KOPT-K1 (cell line): ENCODE results near the gene SYNE1.

Experiments used
- H3K27ac ChIP-seq: fragments of 200-600 bp; sonication (generic); 2 replicates; pipeline ENCODE4 v1.5.1; 2016; ENCODE audit warnings: antibody characterized with exemption, mild to moderate bottlenecking, low read depth, low read length; ENCODE audit not compliant: poor library complexity, severe bottlenecking
- H3K36me3 ChIP-seq: fragments of 200-600 bp; sonication (generic); 2 replicates; pipeline ENCODE4 v1.5.1; 2017; ENCODE audit warnings: antibody characterized with exemption, mild to moderate bottlenecking, low read length, moderate library complexity; ENCODE audit not compliant: insufficient read depth
- H3K9me3 ChIP-seq: fragments of 200-600 bp; sonication (generic); 2 replicates; pipeline ENCODE4 v1.5.1; 2017; ENCODE audit warnings: antibody characterized with exemption, low read length, mild to moderate bottlenecking; ENCODE audit not compliant: insufficient read depth, poor library complexity, severe bottlenecking

SYNE1 gene

DNA sequence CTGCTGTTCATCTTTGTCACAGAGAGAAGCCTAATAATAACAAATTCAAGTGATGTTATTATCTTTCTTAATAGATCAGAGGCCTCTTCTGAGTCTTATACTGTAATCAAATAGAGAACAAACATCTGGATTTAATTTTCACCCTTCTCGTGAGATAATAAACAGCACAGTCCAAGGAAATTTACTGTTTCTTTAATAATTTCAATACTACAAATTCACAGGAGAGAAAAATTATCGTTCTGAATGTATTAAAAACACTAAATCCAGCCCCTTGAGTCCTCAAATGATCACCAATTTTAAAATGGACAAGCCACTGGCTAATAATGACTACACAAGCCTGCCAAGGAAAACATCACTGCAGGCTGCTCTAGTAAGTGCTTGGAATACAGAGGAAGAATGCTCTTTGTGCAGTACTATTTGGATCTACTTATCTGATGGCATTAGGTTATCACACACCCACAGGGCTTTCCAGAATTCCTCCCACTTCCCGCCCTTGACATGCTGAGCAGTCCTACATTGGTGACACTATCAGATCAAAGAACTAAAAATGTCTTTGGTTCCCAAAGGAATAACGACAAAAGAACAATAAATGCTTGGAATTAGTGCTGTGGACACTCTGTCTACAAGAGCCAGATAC is 38.1 kb downstream of the SYNE1 start:
- no peaks in the 10 kb centered on the region for H3K9me3 ChIP-seq
- H3K27ac ChIP-seq, result no peak overlapping the region

DNA sequence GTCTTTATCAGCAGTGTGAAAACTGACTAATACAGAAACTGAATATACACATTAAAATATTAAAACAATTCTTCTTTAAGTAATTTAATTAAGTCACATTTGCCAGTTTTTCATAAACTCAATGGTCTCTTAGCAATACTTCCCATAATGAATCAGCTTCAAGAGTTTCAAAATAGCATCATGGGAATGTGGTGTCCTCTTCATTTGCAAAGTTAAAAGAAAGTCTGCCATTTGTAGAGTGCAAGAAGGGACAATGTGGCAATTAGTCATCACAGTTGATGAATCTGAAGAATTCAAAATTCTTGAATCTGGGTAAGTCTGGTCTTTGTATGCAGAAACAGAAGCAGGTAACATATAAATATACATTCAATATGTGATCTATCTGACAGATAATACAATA is 38.7 kb downstream of the SYNE1 start:
- H3K36me3 ChIP-seq, result no peaks in the 10 kb centered on the region
- no peaks in the 10 kb centered on the region for H3K9me3 ChIP-seq
- H3K27ac ChIP-seq, result no peak overlapping the region

More for the DNA sequence above, 38.1 kb downstream of the SYNE1 start:
- H3K36me3 ChIP-seq, result no peaks in the 10 kb centered on the region

DNA sequence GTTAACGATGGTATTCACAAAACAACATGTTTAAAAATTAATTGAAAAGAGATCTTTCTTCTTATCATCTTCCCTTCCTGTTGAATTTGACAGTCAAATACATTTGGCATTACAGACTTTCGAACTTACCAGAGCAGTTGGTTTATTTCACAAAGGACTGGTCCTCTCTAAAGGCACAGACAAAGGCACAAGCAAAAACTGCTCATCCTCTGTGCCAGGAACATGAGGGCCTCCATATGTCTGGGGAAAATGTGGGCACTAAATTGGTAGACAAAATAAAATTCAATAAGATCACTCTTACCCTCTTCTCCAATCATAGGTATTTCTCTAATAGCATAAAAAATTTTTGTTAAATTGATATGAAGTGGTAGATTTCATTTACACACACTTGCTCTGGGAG is 40.4 kb downstream of the SYNE1 start:
- no peak overlapping the region for H3K27ac ChIP-seq
- no peaks in the 10 kb centered on the region for H3K36me3 ChIP-seq
- no peaks in the 10 kb centered on the region for H3K9me3 ChIP-seq

DNA sequence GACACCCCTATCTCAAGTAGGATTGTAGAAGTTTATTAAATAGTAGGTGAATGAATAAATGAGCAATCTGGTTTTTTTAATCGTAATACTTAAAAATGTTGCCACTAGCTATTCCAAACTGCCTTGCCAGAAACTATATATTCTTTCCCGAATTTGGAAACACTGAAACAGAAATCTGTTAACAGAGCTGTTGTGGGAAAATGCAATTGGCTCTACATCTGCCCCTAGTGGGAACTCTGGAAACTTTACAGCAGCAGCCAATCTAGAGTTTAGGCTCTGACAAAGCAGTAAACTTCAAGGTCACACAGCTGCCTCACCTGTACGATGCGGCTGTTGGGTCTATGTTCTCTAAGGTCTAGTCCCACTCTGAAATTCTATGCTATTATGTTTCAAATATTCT is 41.7 kb downstream of the SYNE1 start:
- H3K27ac ChIP-seq, result no peak overlapping the region
- no peaks in the 10 kb centered on the region for H3K36me3 ChIP-seq
- H3K9me3 ChIP-seq, result no peaks in the 10 kb centered on the region

DNA sequence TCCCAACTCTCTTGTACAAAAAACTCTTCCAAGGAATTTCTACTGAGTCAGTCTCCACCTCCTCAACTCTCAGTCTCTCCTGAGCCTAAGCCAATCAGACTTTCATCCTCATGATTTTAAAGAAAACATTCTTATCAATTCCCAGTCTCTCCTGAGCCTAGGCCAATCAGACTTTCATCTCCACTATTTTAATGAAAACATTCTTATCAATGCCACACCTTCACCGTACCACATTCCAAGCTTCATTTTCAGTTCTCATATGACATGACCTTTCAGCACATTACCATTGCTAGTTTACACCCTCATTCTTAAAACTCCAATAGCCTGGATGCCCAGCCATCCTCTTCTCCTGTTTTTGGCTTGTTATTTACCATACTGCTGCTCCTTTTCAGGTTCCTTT is 42.5 kb downstream of the SYNE1 start:
- H3K9me3 ChIP-seq, result no peaks in the 10 kb centered on the region
- H3K27ac ChIP-seq, result no peak overlapping the region
- H3K36me3 ChIP-seq, result no peaks in the 10 kb centered on the region

DNA sequence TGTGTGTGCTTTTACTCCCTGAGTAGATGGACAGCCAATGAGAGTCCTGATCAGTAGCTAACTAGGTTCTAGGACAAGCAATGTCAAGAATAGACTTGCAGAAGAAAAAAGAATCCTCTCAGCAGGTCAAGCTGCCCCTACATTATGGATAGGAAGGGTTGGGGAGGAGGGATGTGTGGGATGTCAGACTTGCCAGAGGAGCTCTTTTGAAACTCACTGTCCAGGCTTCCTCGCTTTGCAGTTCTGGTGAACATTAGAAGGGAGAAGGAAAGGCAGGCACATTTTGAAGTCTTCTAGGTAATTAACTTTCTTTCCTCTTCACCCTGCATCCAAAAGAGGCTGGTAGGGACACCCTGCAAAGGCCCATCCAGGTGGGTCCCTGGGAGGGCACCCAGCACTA is 48.7 kb downstream of the SYNE1 start:
- Histone ChIP-seq H3K36me3 (no peaks in the 10 kb centered on the region), H3K27ac (no peak overlapping the region)

DNA sequence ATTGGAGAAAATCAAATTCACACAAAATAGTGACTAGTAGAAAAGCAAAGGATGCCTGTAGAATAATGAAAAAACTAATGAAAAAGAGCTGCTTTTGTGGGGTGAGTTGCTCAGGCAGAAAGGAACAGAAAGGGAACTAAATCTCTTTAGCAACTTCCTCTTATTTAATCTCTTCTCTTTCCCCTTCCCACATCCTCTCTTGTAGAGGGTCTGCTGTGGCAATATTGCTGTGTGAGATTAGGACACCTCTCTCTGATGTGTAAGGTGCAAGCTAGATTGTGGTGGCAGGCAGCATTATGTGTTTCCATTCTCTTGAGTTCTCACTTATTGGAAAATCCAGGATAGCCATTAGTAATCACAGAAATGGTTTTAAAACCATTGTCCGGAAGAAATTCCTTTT is 49.7 kb downstream of the SYNE1 start:
- no peaks in the 10 kb centered on the region for H3K9me3 ChIP-seq
- H3K36me3 ChIP-seq, result no peaks in the 10 kb centered on the region
- H3K27ac ChIP-seq, result no peak overlapping the region

More for the DNA sequence above, 48.7 kb downstream of the SYNE1 start:
- no peaks in the 10 kb centered on the region for H3K9me3 ChIP-seq

DNA sequence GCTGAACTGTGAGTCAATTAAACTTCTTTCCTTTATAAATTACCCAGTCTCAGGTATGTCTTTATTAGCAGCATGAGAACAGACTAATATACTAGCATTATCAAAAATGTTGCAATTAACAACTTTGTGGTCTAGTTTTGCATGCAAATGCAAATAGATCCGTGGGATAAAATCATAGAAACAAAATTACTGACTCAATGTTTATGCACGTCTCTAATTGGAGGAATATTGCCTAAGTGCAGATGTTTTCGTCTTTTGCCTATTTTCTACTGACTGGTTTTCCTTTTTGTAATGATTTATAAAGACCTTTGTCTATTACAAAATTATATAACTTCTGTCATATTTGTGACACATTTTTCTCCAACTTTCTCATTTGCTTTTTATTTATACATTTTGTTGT is 51.9 kb downstream of the SYNE1 start:
- no peaks in the 10 kb centered on the region for H3K36me3 ChIP-seq
- H3K27ac ChIP-seq, result no peak overlapping the region
- H3K9me3 ChIP-seq, result no peaks in the 10 kb centered on the region

DNA sequence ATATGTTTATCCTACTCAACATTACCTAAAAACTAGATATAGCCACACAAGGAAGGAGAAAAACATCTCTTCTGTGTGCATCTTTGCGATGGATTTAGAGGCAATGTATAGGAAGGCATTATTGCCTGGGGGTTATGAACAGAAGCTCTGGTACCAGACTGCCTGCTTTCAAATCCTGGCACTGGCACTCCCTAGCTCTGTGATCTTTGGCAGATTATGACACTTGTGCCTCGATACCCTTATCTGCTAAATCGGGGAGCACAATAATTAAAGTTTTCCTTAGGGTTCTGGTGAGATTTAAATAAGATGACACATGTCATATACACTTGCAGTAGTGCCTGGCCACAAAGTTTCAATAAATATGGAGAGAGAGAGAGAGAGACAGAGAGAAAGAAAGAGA is 53.3 kb downstream of the SYNE1 start:
- Histone ChIP-seq H3K27ac (no peak overlapping the region), H3K36me3 (no peaks in the 10 kb centered on the region), H3K9me3 (no peaks in the 10 kb centered on the region)

DNA sequence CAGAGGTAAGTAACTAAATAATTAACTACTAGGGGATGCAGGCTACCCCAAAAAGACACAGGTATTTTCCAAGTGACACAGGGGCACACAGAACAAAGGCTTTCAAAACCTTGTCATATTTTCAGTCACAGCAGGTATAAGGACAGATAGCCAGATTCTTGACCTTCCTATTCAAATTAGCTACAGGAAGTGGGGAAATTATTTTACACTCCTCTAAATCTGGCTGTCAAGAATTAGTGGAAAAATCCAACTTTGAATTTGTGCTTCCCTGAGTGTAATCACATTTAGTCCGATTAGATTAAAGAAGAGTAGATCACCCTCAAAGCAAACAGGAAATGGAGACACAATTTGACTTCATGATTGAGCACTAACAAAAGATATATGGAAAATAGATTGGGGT is 60.6 kb downstream of the SYNE1 start:
- H3K27ac ChIP-seq, result no peak overlapping the region
- H3K9me3 ChIP-seq, result no peaks in the 10 kb centered on the region

DNA sequence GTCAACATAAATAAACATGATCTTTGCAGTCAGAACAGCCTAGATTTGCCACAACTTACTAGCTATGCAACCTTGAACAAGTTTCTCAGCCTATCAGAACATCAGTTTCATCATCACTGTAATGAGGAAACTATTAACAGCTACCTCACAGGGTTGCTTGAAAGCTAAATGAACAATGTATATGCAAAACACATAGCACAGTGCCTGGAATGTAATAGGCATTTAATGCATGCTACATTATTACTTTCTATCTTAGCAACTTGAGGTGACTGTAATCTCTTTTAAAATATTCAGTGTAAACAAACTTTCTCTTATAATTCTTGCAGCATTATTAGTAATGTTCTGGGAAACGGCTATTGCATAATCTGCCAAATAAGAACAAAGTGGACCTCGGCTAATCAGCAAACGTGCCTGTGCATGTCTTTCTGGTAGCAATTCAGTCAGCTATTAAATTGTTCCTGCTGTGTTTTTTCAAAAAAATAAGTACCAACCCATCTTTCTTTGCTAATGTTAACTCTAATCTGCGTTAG is 61.5 kb downstream of the SYNE1 start:
- no peaks in the 10 kb centered on the region for H3K36me3 ChIP-seq
- H3K9me3 ChIP-seq, result no peaks in the 10 kb centered on the region
- no peak overlapping the region for H3K27ac ChIP-seq

More for the DNA sequence above, 60.6 kb downstream of the SYNE1 start:
- H3K36me3 ChIP-seq, result no peaks in the 10 kb centered on the region

DNA sequence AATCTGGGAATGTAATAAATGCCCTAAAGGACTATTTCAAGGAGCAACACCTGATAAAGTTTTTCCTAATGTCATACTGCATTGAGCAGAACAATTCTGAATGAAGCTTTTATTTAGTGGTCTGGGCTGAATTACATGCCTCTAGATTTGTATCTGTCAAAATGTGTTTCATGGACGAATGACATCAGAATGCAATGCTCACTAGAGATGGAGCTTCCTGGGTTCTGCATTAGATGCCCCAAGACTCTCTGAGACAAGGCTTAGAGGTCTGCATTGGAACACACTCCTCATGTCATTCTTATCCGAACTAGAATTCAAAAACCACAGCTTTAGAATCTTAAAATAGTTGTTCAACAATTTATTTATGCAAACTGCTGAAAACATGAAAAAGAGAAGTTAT is 62.0 kb downstream of the SYNE1 start:
- H3K27ac ChIP-seq, result no peak overlapping the region
- no peaks in the 10 kb centered on the region for H3K36me3 ChIP-seq
- no peaks in the 10 kb centered on the region for H3K9me3 ChIP-seq

DNA sequence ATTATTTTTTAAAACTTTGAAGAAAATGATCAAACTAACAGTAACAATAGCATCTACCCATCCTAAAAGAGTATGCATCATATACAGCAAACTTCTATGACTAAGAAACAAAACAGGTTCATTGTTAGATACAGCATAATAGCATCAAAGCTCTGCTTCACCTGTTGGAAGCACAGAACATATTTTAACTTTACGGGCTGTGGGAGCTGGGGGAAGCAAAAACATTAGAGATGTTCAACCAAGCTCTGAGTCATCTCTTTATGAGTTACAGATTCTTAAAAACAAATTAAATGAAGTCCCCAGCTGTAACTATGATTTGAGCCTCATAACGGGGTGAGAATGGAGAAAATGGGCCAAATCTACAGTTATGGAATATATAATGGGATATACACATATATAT is 63.4 kb downstream of the SYNE1 start:
- Histone ChIP-seq H3K36me3 (no peaks in the 10 kb centered on the region), H3K9me3 (no peaks in the 10 kb centered on the region), H3K27ac (no peak overlapping the region)

DNA sequence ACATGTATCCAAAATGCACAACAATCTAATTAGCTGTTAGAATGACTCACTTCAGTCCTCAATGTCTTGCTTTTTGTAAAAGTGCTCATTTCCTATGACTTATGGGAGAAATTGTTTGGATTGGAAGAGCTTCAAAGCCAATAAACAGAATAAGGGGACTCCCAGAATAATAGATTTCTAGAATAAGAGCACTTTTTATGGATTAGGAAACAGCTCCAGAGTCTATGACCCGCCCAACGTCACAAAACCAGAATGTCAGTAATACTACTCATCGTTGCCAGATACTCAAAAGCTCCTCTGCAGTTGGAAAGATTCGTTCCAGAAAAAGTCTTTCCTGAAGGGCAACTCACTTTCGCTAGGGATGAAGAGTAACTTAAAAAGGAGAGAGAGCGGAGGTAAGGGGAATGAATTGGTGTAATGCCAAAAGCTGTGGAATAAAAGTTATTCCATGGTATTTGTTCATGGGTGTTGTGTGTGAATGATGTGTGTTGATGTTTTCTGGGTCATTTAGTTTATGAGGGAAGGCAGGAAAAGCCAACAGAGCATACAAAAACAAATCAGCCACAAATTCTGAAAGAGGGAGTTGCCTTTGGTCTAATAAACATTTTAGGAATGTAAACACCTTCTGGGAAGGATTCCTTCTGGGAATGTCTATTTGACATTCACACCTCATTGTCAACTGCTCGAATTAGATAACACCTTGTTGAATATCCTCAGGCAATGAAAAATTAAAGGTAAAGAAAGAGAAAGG is 64.6 kb downstream of the SYNE1 start:
- no peaks in the 10 kb centered on the region for H3K36me3 ChIP-seq
- H3K27ac ChIP-seq, result no peak overlapping the region
- no peaks in the 10 kb centered on the region for H3K9me3 ChIP-seq

DNA sequence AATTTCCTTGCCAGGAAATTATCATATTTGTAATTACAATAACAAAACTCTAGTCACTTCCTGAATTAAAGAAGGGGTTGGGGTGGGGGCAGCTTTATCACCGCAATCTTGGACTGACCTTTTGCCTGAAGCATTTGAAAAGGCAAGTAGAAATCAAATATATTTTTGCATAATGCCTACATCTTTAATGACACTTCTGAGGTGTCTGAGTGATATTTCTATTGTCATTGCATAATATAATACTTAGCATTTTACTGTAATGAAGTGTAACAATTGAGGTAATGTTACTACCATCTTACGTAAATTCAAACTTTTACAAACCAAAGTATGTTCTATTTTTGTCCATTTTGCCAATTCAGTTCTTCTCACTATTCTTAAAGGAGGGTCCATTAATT is 65.2 kb downstream of the SYNE1 start:
- Histone ChIP-seq H3K9me3 (no peaks in the 10 kb centered on the region), H3K27ac (no peak overlapping the region), H3K36me3 (no peaks in the 10 kb centered on the region)

DNA sequence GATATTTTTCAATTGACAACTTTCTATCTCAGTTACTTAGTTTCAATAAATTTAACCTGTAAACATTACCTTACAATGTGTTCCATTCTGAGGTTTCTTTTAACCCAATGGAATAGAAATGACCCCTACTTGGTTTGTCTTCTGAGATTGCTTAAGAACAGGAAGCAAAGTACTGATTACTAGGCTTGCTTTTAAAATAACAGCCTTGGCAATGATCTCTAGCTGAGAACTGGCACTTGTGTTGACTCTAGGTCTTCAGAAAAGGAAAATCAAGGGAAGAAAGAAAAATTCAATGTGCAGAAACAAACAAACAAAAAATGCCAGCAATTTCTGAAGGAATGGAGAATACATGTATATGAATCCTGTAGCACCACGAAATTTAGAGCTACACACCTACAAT is 66.1 kb downstream of the SYNE1 start:
- no peaks in the 10 kb centered on the region for H3K36me3 ChIP-seq
- H3K9me3 ChIP-seq, result no peaks in the 10 kb centered on the region
- H3K27ac ChIP-seq, result no peak overlapping the region
